T1000 (cell line): Measurements from ENCODE around the gene ZDBF2.
"Not testable (repeated sequence)": the region's sequence is repeated elsewhere in the genome, so short reads cannot be mapped to it uniquely, and the experiment has no call there.

Experiments used
- DNase-seq: peaks from one replicate; lab custom pipeline; 2025; ENCODE audit warnings: mixed read lengths; lab: John Stamatoyannopoulos, UW

Gene ZDBF2

DNA sequence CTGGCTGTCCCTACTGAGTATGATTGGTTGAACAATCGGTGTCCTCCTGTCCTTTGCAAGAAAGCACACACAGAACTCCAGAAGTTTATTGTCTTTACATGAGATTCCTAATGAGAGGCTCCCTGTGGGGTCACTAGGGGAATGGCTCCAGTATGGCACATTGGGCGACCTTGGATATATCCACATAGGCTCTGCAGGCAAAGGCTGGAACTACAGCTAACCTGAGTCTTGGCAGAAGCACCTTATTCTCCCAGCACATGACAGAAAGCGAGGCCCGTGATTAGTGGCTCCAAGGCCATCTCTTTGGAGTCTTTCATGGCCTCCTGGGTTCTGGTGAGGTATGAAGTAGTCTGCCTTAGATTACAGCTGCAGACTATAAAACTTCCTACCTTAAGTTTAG, 49.0 kb downstream of the ZDBF2 start:
- DNase-seq, result no peak

DNA sequence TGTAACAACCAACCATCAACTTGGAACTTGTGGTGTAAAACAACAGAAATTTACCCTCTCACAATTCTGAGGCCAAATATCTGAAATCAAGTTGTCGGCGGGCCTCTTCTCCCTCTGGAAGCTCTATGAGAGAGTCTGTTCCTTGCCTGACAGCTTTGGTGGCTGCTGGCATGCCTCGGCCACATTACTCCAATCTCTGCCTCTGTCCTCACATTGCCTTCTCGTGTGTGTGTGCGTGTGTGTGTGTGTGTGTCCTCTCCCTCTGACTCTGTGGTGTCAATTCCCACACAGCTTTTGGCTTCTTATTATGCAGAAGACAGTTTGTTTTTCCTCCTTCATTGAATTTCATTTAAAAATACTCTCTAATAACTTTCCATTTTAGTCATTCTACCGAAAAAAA, 50.4 kb downstream of the ZDBF2 start:
- DNase-seq, result no peak

DNA sequence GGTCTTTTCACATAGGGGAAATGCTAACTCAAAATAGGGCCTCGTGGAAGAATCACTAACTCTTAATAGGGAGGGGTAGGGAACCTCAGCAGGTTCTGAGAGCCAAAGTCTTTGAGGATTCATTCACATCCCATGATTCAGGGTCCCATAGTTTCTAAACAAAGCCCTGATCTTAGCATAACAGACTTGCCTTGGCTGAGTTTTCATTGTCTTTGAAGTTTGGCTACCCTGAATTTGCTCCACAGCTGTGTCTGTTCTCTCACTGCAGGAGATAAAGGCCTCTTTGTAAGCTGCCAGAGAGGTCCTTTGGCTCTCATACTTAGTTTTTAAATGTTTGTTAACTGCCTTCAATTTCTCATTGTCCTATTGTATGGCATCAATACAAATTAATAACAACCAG, 54.5 kb downstream of the ZDBF2 start:
- no peak for DNase-seq

DNA sequence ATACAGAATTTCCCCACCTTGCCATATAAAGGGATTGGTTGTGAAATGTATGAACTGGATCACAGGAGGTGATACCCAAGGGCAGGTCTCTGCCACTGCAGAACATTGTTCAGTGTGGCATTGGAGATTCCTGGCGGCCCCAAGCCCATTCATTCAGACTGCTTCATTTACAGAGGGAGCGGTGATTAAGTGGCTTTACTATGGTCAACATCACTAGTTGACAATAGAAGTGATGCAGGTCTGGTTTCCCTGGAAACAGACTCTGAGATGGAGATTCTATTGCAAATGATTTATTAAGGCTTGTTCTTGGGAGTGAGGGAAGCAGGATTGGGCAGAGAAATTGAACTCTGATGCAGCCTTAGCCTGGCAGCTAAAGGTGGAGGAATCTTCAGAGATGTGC, 62.4 kb downstream of the ZDBF2 start:
- DNase-seq, result no peak

DNA sequence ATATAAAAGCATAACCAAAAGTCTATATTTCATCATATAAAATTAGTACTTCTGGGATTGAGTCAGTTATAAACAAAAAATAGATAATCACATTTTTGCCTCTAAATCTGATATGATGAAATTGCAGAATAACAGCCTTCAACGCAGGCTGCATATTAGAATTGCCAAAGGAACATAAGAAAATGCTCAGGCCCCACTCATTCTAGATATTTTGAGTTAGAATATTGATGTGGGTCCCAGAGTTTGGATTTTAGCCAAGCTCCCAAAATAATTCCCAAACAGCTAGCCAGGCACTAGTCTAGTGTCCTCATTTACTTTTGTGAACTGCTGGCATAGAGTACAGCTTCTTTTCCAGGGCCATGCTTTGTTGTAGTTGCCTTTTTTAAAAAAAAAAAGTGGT, 63.5 kb downstream of the ZDBF2 start:
- DNase-seq, result no peak

DNA sequence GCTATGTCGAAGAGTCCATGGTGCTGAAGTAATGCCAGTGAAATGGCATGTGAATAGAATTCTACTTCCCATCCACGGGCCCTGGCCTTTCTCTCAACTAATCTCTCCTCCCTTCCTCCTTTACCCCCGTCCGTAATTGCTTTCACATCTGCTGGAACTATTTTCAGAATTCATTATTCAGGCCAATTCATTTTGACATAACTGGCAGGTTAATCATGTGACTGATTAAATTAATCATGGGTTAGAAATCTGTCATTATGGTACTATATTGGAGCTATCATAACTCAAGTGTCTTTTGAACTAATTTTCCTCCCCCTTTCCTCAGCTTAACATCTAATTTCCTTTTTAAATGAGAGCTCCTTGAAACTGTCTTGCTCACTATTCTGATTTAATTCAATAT, 66.9 kb downstream of the ZDBF2 start:
- no peak for DNase-seq

DNA sequence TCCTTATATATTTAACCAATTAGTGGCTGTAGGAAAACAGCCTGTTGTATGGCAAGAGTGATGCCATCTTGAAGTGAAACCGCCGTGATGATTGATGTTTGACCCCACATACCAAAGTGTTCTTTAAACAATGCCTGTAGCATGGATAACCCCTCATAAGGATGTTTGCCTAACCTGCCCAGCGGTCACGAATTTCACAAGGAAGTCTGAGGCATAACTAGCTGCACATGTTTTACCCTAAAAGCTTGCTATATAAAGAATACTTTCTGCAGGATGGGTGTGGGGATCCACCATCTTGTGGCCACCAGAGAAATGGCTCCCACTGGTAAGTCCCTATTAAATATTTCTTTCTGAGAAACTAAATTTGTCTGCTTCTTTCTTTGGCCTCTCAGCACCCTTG, 68.7 kb downstream of the ZDBF2 start:
- DNase-seq, result no peak

DNA sequence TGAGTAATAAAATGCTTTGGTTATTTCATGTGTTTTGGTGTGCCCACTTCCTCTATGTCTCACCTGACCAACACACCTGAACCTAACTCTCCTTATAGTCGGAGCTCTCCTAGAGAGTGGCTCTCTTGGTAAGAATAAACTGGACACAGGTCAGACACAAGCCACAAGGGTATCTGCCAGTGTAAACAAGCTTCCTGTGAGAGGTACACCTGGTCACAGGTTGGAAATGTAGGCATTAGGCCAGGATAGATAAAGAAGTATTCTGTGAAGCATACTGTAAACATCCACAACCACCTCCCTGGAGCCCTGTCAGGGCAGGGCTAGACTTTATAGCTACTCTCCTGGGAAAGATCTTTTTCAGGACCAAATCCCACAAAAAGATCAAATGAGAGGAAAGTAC, 69.4 kb downstream of the ZDBF2 start:
- no peak for DNase-seq

DNA sequence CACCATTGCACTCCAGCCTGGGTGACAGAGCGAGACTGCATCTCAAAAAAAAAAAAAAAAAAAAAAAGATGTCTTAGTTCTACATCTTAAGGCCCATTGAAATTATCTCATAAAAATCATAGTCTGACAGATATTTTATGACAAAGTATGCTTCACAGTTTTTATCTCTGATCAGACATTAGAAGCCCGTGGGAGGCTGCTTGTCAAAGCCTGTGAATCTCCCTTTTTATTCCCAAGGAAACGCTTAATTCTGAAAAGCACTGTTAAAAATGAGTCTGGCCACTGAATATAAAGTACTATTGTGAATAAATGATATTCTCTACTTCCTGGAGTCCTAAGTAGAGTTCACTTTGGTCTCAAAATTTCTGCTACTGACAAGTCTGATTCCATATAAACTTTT, 71.1 kb downstream of the ZDBF2 start:
- no peak for DNase-seq

DNA sequence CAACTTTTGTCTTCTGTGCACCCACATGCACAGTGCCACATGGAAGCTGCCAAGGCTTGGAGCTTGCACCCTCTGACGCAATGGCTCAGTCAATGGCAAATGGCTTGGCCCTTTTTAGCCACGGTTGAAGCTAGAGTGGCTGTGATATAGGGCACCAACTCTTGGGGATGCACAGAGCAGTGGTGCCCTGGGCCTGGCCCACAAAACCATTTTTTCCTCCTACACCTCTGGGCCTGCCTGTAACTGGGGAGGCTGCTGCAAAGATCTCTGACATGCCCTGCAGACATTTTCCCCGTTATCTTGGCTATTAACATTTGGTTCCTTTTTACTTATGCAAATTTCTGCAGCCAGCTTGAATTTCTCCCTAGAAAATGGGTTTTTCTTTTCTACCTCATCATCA, 74.9 kb downstream of the ZDBF2 start:
- DNase-seq, result no peak

DNA sequence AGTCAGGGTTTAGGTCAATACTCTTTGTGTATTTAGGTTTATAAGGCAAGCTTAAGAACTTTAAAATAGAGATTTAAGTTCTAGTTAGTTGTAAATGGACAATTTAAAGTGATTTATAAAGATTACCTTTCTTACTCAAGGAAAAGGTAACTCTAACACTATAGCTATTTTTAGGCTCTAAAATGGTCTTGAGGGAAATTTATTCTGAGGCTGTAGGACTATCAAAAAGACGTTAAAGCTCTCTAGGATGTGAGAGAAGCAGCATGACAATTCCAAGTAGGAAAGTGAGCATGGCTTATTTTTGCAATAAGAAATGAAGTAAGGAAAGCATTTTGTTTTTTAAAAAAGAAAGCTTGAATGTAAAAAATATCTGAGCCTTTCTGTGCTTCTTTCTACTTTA, 78.1 kb downstream of the ZDBF2 start:
- no peak for DNase-seq

DNA sequence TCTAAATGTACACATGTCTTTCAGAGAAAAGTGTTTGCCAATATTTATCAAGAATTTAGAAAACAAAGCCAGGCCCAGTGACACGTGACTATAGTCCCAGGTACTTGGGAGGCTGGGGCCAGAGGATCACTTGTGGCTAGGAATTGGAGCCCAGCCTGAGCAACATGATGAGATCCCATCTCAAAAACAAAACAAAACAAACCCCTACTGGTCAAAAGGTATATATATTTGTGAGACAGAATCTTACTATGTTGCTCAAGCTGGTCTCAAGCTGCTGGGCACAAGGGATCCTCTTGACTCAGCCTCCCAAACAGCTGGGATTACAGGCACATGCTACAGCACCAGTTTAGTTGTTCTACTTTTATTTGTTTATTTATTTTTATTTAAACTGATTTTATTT, 79.2 kb downstream of the ZDBF2 start:
- DNase-seq, result no peak

DNA sequence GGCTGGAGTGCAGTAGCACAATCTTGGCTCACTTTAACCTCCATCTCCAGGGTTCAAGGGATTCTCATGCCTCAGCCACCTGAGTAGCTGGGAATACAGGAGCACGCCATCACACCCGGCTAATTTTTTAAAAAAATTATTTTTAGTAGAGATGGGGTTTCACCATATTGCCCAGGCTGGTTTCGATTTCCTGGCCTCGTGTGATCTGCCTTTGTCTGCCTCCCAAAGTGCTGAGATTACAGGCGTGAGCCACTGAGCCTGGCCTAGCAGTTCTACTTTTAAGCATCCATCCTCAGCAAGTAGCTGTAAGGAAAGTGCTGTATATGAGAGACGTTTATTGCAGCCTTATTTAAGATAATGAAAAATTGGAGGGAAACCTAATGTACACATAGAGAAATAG, 79.7 kb downstream of the ZDBF2 start:
- no peak for DNase-seq

DNA sequence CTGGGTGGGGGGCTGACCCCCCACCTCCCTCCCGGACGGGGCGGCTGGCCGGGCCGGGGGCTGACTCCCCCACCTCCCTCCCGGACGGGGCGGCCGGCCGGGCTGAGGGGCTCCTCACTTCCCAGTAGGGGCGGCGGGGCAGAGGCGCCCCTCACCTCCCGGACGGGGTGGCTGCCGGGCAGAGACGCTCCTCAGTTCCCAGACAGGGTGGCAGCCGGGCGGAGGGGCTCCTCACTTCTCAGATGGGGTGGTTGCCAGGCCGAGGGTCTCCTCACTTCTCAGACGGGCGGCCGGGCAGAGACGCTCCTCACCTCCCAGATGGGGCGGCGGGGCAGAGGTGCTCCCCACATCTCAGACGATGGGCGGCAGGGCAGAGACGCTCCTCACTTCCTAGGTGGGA, 82.4 kb downstream of the ZDBF2 start:
- DNase-seq, result not testable (repeated sequence)

DNA sequence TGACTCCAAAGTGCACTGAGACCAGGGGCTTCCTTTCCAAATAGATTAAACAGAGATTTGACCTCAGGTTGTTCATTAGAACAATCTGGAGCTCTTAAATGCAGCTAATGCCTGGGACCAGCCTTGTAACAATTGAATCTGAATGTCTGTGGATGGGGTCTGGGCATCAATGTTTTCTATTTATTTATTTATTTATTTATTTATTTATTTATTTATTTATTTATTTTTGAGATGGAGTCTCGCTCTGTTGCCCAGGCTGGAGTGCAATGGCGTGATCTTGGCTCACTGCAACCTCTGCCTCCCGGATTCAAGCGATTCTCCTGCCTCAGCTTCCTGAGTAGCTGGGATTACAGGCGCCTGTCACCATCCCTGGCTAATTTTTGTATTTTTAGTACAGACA, 86.4 kb downstream of the ZDBF2 start:
- not testable (repeated sequence) for DNase-seq

DNA sequence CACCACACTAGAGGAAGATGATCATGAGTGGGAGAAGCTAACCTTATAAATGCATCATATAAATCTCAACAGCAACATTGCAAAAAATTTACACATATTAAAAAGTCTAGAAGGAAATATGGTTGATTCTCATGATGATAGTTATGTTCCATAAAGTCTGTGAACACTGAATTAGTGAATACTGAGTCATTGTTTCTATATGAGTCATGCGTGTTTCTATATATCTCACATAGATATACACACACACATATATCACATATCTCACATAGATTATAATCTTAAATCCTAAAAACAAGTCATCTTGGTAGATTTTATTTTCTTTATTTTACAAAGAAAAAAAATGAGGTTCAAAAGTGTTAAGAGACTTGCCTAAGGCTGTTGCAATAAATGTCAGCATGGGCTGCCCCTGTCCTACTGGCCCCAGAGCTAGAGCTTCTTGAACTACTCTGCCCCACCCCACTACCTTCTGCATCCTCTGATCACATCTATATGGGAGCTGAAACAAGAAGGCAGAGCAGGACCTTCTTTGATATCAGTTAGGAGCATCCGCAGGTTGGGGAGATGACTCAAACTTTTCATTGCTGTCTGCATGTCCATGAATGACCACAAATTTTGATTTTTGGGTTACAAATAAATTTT, 87.1 kb downstream of the ZDBF2 start:
- no peak for DNase-seq
